Mesendoderm (in vitro differentiated cells): ENCODE results near the gene PLEKHG3.

Experiments used
- DNase-seq: peaks from one replicate; pipeline ENCODE4 v3.0.0; 2013
- H2AK5ac ChIP-seq: 2 replicates; pipeline ENCODE4 v1.6.1; 2013; ENCODE audit warnings: low read length, inconsistent platforms
- H2BK120ac ChIP-seq: 2 replicates; pipeline ENCODE4 v1.6.1; 2013; ENCODE audit warnings: low read depth, mild to moderate bottlenecking, low read length, moderate library complexity, mixed read lengths
- H2BK15ac ChIP-seq: replicated peaks from 2 replicates; pipeline ENCODE4 v1.6.1; 2013; ENCODE audit warnings: low read depth, mild to moderate bottlenecking, moderate library complexity
- H2BK5ac ChIP-seq: 2 replicates; pipeline ENCODE4 v1.6.1; 2013; ENCODE audit warnings: low read length, inconsistent platforms
- H3K18ac ChIP-seq: 2 replicates; pipeline ENCODE4 v1.6.1; 2013; ENCODE audit warnings: mild to moderate bottlenecking, low read length, mixed read lengths
- H3K23ac ChIP-seq: one replicate; pipeline ENCODE4 v1.6.1; 2013; ENCODE audit warnings: low read length
- H3K27ac ChIP-seq: 2 replicates; pipeline ENCODE4 v1.5.1; 2013; ENCODE audit warnings: low read depth, mild to moderate bottlenecking, inconsistent platforms, low read length, moderate library complexity
- H3K27me3 ChIP-seq: 2 replicates; pipeline ENCODE4 v1.6.1; 2013; ENCODE audit warnings: low read length, control low read depth, mild to moderate bottlenecking, inconsistent platforms; ENCODE audit not compliant: insufficient read depth, poor library complexity
- H3K36me3 ChIP-seq: 2 replicates; pipeline ENCODE4 v1.6.1; 2013; ENCODE audit warnings: low read length, inconsistent platforms; ENCODE audit not compliant: control insufficient read depth, insufficient read depth
- H3K4ac ChIP-seq: one replicate; pipeline ENCODE4 v1.6.1; 2013; ENCODE audit warnings: low read depth, mild to moderate bottlenecking, low read length, moderate library complexity
- H3K4me1 ChIP-seq: 2 replicates; pipeline ENCODE4 v1.6.1; 2013; ENCODE audit warnings: low read depth, low read length, inconsistent platforms; ENCODE audit not compliant: control insufficient read depth
- H3K4me2 ChIP-seq: 2 replicates; pipeline ENCODE4 v1.6.1; 2013; ENCODE audit warnings: low read length
- H3K4me3 ChIP-seq: 2 replicates; pipeline ENCODE4 v1.5.1; 2013; ENCODE audit warnings: mild to moderate bottlenecking, low read length
- H3K56ac ChIP-seq: one replicate; pipeline ENCODE4 v1.6.1; 2013; ENCODE audit warnings: low read length
- H3K79me1 ChIP-seq: 2 replicates; pipeline ENCODE4 v1.6.1; 2013; ENCODE audit warnings: low read length, inconsistent platforms
- H3K79me2 ChIP-seq: 2 replicates; pipeline ENCODE4 v1.6.1; 2013; ENCODE audit warnings: mild to moderate bottlenecking, low read length; ENCODE audit not compliant: control insufficient read depth, insufficient read depth
- H3K9ac ChIP-seq: 2 replicates; pipeline ENCODE4 v1.6.1; 2013; ENCODE audit warnings: low read length, inconsistent platforms
- H4K5ac ChIP-seq: one replicate; pipeline ENCODE4 v1.6.1; 2013; ENCODE audit warnings: low read length
- H4K8ac ChIP-seq: one replicate; pipeline ENCODE4 v1.6.1; 2013; ENCODE audit warnings: low read depth, mild to moderate bottlenecking, control low read depth, low read length, moderate library complexity
- WGBS: extraction: QIAGEN DNeasy Blood & Tissue Kit; methylation state at CpG from one replicate; pipeline ENCODE4 v1.1.7; 2013; ENCODE audit warnings: low lambda C conversion rate, missing lambda C conversion rate; ENCODE audit not compliant: insufficient coverage; ENCODE audit errors: extremely low coverage; 5-methylcytosine and 5-hydroxymethylcytosine counted together

The PLEKHG3 gene

GRCh38 chr14:64752909-64753308, 48.7 kb downstream of the PLEKHG3 start:
- Histone ChIP-seq H4K5ac (no peak overlapping the region), H3K23ac (no peak overlapping the region), H2BK15ac (no peak overlapping the region), H3K18ac (no peak overlapping the region), H3K27me3 (no peaks in the 10 kb centered on the region), H3K9ac (no peak overlapping the region), H4K8ac (no peak overlapping the region), H2BK5ac (no peak overlapping the region), H3K4me2 (no peak overlapping the region), H2BK120ac (no peak overlapping the region), H3K4ac (no peak overlapping the region), H3K79me1 (no peaks in the 10 kb centered on the region), H3K4me3 (no peak overlapping the region), H3K36me3 (no peaks in the 10 kb centered on the region), H2AK5ac (no peak overlapping the region), H3K4me1 (peaks cover 5% of the 10 kb centered on the region), H3K79me2 (no peaks in the 10 kb centered on the region), H3K56ac (no peak overlapping the region), H3K27ac (no peak overlapping the region)
- WGBS = no CpG with 5 or more reads among the region's 6 CpGs
- DNase-seq = no peak

- Histone ChIP-seq H3K4me3 (no peak overlapping the region), H4K8ac (no peak overlapping the region), H3K4me1 (peaks cover 9% of the 10 kb centered on the region)
Measured at GRCh38 chr14:64753374-64753773, 49.1 kb downstream of the PLEKHG3 start.

GRCh38 chr14:64753999-64754398, 49.8 kb downstream of the PLEKHG3 start:
- H3K56ac ChIP-seq = no peak overlapping the region
- H4K5ac ChIP-seq = no peak overlapping the region
- no peaks in the 10 kb centered on the region for H3K79me1 ChIP-seq
- no peak overlapping the region for H3K18ac ChIP-seq
- no CpG with 5 or more reads among the region's 4 CpGs for WGBS
- H3K23ac ChIP-seq = no peak overlapping the region
- peaks cover 12% of the 10 kb centered on the region for H3K4me1 ChIP-seq
- H3K9ac ChIP-seq = no peak overlapping the region
- no peaks in the 10 kb centered on the region for H3K79me2 ChIP-seq
- H4K8ac ChIP-seq = no peak overlapping the region
- no peak overlapping the region for H2BK15ac ChIP-seq
- no peak overlapping the region for H3K4ac ChIP-seq
- H3K27ac ChIP-seq = no peak overlapping the region
- H2BK5ac ChIP-seq = no peak overlapping the region
- no peaks in the 10 kb centered on the region for H3K36me3 ChIP-seq
- H2BK120ac ChIP-seq = no peak overlapping the region
- no peak overlapping the region for H3K4me2 ChIP-seq
- H3K4me3 ChIP-seq = no peak overlapping the region
- DNase-seq = no peak
- H3K27me3 ChIP-seq = no peaks in the 10 kb centered on the region
- no peak overlapping the region for H2AK5ac ChIP-seq

More at GRCh38 chr14:64753374-64753773, 49.1 kb downstream of the PLEKHG3 start:
- no peak overlapping the region for H3K23ac ChIP-seq
- no peaks in the 10 kb centered on the region for H3K79me1 ChIP-seq
- H3K27me3 ChIP-seq = no peaks in the 10 kb centered on the region
- H4K5ac ChIP-seq = no peak overlapping the region
- no peak overlapping the region for H3K18ac ChIP-seq
- WGBS = no CpG with 5 or more reads among the region's 13 CpGs
- no peak overlapping the region for H3K56ac ChIP-seq
- no peak overlapping the region for H3K9ac ChIP-seq
- H3K27ac ChIP-seq = no peak overlapping the region
- H3K79me2 ChIP-seq = no peaks in the 10 kb centered on the region
- H3K4ac ChIP-seq = no peak overlapping the region
- no peak overlapping the region for H2AK5ac ChIP-seq
- no peak for DNase-seq
- no peaks in the 10 kb centered on the region for H3K36me3 ChIP-seq
- H2BK120ac ChIP-seq = no peak overlapping the region
- no peak overlapping the region for H2BK5ac ChIP-seq
- no peak overlapping the region for H3K4me2 ChIP-seq
- H2BK15ac ChIP-seq = no peak overlapping the region

- no CpG with 5 or more reads among the region's 5 CpGs for WGBS
- Histone ChIP-seq H2AK5ac (no peak overlapping the region), H3K23ac (no peak overlapping the region), H2BK120ac (no peak overlapping the region), H3K9ac (no peak overlapping the region), H3K27ac (no peak overlapping the region), H3K36me3 (no peaks in the 10 kb centered on the region), H3K79me2 (no peaks in the 10 kb centered on the region), H3K18ac (no peak overlapping the region), H3K79me1 (no peaks in the 10 kb centered on the region), H3K4me3 (no peak overlapping the region), H3K56ac (no peak overlapping the region), H3K4me2 (no peak overlapping the region), H3K4me1 (peaks cover 19% of the 10 kb centered on the region), H3K4ac (no peak overlapping the region), H2BK5ac (no peak overlapping the region), H4K5ac (no peak overlapping the region), H3K27me3 (no peaks in the 10 kb centered on the region), H2BK15ac (no peak overlapping the region), H4K8ac (no peak overlapping the region)
- no peak for DNase-seq
Measured at GRCh38 chr14:64754685-64755084, 50.5 kb downstream of the PLEKHG3 start.

GRCh38 chr14:64755781-64756221, 51.6 kb downstream of the PLEKHG3 start:
- Histone ChIP-seq H3K56ac (no peak overlapping the region), H3K9ac (no peak overlapping the region), H2BK120ac (no peak overlapping the region), H4K8ac (no peak overlapping the region), H3K79me2 (no peaks in the 10 kb centered on the region), H3K4me3 (no peak overlapping the region), H3K27me3 (no peaks in the 10 kb centered on the region), H3K4ac (no peak overlapping the region), H4K5ac (no peak overlapping the region), H3K79me1 (no peaks in the 10 kb centered on the region), H2AK5ac (no peak overlapping the region), H2BK5ac (no peak overlapping the region), H3K36me3 (no peaks in the 10 kb centered on the region), H3K23ac (no peak overlapping the region), H3K18ac (no peak overlapping the region), H3K4me2 (no peak overlapping the region), H3K27ac (no peak overlapping the region), H2BK15ac (no peak overlapping the region), H3K4me1 (peaks cover 21% of the 10 kb centered on the region)
- no CpG with 5 or more reads among the region's 9 CpGs for WGBS
- no peak for DNase-seq

GRCh38 chr14:64756712-64757111, 52.5 kb downstream of the PLEKHG3 start:
- Histone ChIP-seq H3K4ac (no peak overlapping the region), H2BK15ac (no peak overlapping the region), H3K18ac (no peak overlapping the region), H2BK120ac (no peak overlapping the region), H2BK5ac (no peak overlapping the region), H3K4me3 (no peak overlapping the region), H3K23ac (no peak overlapping the region), H3K27ac (no peak overlapping the region), H3K27me3 (no peaks in the 10 kb centered on the region), H4K5ac (no peak overlapping the region), H4K8ac (no peak overlapping the region), H3K79me1 (no peaks in the 10 kb centered on the region), H3K4me2 (no peak overlapping the region), H3K79me2 (no peaks in the 10 kb centered on the region), H3K56ac (no peak overlapping the region), H2AK5ac (no peak overlapping the region), H3K36me3 (no peaks in the 10 kb centered on the region), H3K4me1 (peaks cover 21% of the 10 kb centered on the region), H3K9ac (no peak overlapping the region)
- WGBS = no CpG with 5 or more reads among the region's 5 CpGs
- DNase-seq = no peak
